HG03565 (cell line): ENCODE measurements around the gene IGSF11.
"Not testable (repeated sequence)": the region's sequence is repeated elsewhere in the genome, so short reads cannot be mapped to it uniquely, and the experiment has no call there.

Experiments used
- ATAC-seq: cut with Tn5 transposase; IDR thresholded peaks from one replicate; pipeline ENCODE4 v1.9.1; 2021; ENCODE audit warnings: mild to moderate bottlenecking, moderate library complexity; ENCODE audit not compliant: unreplicated experiment

Gene IGSF11, protein sequence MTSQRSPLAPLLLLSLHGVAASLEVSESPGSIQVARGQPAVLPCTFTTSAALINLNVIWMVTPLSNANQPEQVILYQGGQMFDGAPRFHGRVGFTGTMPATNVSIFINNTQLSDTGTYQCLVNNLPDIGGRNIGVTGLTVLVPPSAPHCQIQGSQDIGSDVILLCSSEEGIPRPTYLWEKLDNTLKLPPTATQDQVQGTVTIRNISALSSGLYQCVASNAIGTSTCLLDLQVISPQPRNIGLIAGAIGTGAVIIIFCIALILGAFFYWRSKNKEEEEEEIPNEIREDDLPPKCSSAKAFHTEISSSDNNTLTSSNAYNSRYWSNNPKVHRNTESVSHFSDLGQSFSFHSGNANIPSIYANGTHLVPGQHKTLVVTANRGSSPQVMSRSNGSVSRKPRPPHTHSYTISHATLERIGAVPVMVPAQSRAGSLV

GRCh38 chr3:119034256-119035013 lies at the start of gene IGSF11:
IGSF11 (minus strand) TSS chr3:119034846; CDS start chr3:119034582, 264 bp downstream.
- ATAC-seq: peak; percentile 91

GRCh38 chr3:119080364-119080763 lies 45.7 kb upstream of the IGSF11 start:
- ATAC-seq: no peak

DNA sequence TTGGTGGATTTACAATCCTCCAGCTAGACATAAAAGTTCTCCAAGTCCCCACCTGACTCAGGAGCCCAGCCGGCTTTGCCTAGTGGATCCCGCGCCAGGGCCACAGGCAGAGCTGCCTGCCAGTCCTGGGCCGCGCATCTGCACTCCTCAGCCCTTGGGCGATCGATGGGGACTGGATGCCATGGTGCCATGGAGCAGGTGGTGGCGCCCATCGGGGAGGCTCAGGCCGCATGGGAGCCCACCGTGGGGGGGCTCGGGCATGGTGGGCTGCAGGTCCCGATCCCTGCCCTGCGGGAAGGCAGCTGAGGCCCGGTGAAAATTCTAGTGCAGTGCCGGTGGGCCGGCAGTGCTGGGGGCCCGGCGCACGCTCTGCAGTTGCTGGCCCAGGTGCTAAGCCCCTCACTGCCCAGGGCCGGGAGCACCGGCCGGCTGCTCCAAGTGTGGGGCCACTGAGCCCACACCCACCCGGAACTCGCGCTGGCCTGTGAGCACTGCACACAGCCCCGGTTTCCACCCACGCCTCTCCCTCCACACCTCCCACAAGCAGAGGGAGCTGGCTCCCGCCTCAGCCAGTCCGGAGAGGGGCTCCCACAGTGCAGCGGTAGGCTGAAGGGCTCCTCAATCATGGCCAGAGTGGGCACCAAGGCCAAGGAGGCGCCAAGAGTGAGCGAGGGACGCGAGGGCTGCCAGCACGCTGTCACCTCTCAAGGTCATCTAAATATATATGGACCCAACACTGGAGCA lies 38.8 kb upstream of the IGSF11 start:
- ATAC-seq: no peak

- not testable (repeated sequence) for ATAC-seq
These were observed 37.8 kb upstream of the IGSF11 start for GRCh38 chr3:119072451-119072850.

DNA sequence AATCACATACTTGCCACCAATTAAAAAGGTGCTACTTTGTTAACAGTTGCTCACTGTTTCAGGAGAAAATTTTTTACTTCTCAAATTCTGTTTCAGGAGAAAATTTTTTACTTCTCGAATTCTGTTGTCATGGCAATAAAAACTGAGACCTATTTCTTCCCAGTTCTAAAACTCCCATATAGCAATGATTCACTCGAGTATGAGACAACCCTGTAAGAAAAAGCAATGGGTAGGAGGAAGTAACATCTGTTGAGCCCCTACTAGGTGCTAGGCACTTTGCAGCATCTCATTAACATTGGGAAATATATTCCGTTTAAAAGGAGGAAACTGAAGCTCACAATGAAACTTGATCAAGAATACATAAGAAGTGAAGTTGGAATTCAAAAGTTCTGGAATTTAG lies 35.1 kb upstream of the IGSF11 start:
- ATAC-seq: no peak

DNA sequence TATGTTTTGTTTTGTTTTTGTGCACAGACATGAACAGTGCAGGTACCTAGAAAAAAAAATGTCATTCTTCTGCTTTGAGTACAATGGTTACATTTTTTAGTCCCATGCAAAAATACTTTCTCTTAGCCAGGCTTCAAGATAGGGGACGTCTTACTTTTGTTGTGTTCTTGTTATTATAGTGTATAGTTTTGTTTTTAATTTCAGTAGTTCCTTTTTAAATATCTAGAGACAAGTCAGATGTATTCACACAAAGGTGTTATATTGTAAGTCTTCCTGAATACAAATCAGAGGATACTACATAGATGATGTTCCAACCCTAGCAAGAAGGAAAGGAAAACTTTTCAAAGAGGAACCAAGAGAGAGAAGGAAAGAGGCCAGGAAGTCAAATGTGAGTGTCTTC lies 28.8 kb upstream of the IGSF11 start:
- no peak for ATAC-seq

DNA sequence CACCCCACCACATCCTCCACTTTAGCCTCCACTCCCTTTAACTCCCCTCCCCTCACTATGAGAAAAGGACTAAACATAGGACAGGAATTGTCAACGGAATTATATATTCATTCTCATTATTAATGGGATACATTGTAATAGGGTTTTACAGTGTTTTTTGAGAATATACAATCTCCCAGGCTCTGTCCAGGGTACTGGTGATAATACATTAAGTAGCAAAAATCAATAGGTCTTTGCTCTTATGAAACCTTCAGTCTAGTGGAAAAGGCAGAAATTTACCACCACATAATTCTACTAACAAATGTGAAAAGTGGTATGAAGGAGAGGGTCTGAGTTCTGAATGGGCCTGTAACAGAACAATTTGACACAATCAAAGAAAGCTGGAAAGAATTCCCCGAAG lies 28.2 kb upstream of the IGSF11 start:
- ATAC-seq: no peak

DNA sequence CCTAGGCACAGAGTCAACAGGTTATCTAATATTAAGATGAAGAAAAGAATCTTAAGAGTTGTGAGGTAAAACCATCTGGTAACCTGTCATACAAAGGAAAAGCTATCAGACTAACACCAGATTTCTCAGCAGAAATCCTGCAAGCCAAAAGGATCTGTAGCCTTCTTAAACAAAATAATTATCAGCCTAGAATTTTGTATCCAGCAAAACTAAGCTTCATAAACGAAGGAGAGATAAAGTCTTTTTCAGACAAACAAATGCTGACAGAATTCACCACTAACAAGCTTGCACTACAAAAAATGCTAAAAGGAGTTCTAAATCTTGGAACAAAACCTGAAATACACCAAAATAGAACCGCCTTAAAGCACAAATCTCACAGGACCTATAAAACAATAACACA lies 9.9 kb upstream of the IGSF11 start:
- no peak for ATAC-seq

DNA sequence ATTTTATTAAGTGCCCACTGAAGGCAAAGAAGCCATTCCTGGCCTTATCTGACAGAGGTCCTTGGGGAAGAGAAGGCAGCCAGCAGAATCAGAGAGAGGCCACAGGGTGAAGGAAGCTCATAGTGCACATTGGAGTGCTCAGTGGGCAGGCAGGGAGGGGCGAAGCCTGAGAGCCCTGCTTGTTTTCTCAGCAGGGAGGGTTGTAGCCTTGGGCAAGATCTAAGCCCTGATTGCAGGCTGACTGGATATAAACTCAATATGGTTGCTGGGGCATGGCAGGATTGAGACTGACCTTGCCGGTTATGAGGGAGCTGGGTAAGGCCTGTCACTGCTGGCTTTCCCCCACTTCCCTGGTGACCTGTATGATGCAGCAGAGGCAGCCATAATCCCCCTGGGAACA lies 7.5 kb upstream of the IGSF11 start:
- no peak for ATAC-seq

DNA sequence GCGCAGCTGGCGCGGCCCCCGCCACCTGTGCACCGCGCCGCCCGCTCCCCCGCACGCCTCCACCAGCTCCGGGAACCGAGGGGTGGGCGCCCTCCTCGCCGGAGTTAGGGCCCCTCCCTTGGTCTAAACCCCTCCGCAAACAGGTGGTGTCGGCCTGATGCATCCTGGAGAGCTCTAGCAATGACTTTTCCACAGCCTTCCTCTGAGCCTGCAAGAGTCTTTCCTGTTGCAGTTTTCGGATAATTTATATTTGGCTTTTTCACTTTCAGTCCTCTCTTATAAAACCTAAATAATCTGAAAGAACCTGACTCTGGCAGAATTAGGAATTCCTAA lies 334 bp upstream of the IGSF11 start:
- no peak for ATAC-seq

DNA sequence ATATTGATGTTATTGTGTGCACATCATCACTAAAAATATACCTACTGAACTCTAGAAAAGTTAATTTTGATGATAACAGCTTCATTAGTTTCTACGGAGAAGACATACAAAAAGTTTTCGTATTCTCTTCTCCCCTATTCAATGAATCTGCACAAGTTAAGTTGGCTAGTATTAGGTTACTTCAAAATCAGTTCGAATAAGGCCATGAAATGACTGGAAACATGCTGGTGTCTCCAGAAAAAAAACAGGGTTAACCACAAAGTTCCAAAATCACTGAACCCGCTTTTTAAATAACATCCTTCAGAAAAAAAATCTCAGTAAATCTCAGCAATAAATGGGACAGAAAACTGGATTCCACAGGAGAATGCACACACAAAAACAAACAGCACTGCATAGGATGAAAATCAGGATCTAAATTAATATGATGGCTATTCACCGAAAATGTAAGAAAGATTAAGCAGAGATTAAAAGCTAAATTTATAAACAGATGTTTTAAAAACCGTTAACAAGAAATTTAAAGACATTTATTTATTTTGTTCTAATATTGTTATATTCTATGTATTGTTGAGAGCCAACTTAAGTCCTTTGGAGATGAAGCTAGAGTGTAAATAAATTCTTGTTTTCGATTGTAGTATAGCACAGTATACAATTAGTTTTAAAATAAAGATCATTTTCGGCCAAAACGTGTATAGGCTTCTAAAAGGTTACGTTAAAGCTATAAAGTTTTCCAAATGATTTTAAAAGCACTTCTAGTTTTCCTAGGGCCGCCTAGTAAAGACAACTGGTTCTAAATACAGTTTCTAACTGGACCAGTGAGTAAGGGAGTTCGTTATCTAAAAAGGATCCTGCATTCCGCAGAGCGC lies 1.0 kb downstream of the IGSF11 start:
- no peak for ATAC-seq

DNA sequence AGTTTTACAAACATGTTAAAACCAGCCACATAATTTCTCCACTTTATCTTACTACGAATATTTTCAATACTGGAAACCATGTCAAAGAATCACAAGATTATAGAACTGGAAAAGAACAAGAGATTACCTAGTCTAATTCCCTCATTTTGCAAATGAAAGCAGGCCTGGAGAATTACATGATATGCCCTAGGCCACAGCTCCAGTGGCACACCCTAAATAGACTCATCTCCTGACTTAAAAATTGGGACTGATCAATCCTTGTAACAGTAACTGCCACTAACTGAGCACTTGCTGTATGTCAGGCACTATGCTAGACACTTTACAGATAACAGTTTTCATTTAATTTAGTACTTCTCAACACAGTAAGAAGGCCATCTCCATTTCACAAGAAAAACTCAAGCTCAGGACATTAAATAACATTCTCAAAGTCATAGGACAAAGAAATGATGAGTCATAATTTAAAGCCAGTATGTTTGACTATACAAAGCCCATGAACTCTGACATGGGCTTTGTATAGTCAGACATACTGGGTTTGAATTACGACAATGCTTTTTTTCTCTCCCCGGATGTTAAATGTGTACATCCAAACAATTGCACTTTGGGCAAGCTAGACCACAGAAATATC lies 9.4 kb downstream of the IGSF11 start:
- no peak for ATAC-seq

DNA sequence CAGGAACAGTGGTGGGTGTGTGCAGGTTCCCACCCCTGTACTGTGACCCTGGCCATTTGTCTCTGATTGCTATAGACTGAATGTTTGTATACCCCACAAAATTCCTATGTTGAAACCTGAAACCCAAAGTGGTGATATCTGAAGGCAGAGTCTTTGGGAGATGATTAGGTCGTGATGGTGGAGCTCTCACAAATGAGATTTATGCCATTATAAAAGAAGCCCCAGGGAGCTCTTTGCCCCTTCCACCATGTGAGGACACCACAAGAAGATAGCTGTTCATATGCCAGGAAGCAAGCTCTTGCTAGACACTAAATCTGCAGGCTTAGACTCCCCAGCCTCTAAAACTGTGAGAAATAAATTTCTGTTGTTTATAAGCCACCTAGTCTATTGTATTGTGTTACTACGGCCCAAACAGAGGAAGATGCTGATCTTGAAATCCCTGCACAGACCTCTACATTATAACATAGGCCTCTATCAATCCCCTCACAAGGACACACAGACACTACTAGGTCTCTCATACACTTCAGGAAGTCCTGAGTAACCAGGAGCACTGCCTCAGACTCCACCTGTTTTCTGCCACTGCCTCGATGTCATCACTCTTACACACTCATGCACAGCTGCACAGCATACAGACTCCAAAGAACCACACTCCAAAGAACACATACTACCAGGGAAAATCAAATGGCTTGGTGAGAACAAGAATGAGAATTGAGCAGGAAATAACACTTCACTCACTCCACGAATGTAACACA lies 14.7 kb downstream of the IGSF11 start:
- ATAC-seq: no peak

DNA sequence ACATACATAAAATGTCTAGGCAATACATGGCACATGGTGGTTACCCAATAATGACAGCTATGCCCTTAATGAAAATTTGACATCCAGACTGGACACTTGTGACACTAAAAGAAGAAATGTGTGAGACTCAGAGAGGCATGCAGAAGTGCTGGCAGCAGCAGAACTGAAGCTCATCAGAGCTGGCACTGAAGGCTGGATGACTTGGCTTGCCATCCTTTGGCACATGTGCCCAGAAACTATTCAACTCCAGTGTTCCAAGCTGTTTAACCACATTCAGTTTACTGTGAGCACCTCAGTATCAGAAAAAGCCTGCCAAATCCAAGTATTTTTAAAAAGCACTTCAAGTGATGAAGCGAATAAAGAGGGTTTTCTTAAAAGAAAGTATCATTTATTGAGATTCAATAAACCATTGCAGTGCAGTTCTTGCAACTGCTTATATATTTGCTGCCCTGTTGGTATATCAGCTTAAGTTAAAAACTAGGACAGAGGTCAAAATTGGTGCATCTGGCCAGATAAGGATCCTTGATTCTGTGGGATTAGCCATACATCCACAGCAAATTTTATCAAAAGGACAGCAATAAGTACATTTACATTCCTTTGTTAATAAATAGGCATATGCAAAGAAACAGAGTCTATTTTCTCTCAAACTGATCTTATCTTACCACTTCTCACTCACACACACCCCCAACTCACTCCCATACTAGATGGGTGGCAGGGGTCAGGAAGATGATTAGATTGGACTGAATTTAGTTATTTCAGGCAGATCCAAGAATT lies 15.8 kb downstream of the IGSF11 start:
- no peak for ATAC-seq

DNA sequence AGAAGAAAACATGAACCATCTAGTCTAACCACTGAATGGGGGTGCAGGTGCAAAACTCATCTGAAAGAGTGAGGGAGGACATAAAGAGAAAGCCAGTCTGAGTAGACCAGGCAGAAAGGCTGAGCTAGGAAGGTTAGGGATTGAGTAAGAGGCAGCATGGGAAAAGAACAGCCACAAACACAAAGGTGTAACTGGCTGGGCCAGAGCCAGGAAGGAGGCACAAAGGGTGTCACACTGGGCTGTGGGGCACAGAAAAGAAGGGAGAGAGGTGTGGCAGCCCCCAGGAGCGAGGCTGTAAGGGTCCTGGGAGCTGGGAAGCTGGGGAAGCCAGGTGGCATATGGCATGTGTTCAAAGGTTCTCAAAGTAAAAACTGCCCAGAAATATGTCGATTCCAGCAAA lies 18.7 kb downstream of the IGSF11 start:
- no peak for ATAC-seq

- ATAC-seq: no peak
These were observed 20.7 kb downstream of the IGSF11 start for GRCh38 chr3:119013951-119014350.

- ATAC-seq: no peak
These were observed 23.1 kb downstream of the IGSF11 start for GRCh38 chr3:119011528-119011927.

DNA sequence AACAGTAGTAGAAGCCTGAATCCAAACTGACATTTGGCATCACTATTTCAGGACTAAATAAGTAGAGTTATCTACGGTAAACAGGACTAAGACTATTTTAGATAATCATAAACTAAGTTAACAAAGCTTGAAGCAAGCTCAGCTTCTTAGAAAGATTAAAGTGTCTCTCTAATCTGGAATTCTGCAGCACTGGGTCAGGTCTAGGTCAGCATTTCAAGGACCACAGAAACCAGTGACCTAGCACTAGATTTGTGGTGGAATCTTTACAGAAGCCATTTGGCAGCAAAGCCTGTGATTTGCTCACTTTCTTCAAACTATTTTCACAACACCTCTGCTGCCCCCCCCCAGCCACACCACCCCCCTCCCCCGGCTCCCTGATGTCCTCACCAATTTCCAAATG lies 37.5 kb downstream of the IGSF11 start:
- no peak for ATAC-seq

DNA sequence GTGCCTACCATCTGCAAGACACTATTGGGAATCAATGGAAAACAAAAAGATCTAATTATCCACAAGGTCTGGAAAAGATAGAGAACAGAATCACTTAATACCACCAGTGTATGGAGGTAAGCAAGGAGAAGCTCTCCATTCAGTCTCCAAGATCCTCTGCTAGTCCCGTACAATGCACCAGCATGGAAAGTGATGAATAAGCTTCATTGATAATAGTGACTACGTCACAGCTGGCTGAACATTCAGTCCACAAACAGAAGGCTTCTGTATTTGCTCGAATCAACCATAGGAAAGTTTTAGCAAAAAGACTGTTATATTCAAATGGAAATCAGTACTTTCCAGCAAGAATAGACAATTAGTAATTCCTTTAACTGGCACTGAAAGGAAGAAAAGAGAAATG lies 42.9 kb downstream of the IGSF11 start:
- no peak for ATAC-seq
